GM12865 (cell line): Measurements from ENCODE around the gene TBL3.

Experiments used
- DNase-seq: peaks from one replicate; pipeline ENCODE4 v3.0.0; 2010; ENCODE audit warnings: low read depth
- H3K4me3 ChIP-seq: 2 replicates; pipeline ENCODE4 v1.5.1; 2011; ENCODE audit warnings: mild to moderate bottlenecking, low read depth, low read length, control low read depth
- CTCF ChIP-seq: IDR thresholded peaks from 2 replicates; pipeline ENCODE4 v1.5.1; 2011; ENCODE audit warnings: low read length, control low read depth, low read depth, inconsistent platforms; ENCODE audit not compliant: insufficient read depth; ENCODE audit errors: missing control alignments

Gene TBL3

DNA sequence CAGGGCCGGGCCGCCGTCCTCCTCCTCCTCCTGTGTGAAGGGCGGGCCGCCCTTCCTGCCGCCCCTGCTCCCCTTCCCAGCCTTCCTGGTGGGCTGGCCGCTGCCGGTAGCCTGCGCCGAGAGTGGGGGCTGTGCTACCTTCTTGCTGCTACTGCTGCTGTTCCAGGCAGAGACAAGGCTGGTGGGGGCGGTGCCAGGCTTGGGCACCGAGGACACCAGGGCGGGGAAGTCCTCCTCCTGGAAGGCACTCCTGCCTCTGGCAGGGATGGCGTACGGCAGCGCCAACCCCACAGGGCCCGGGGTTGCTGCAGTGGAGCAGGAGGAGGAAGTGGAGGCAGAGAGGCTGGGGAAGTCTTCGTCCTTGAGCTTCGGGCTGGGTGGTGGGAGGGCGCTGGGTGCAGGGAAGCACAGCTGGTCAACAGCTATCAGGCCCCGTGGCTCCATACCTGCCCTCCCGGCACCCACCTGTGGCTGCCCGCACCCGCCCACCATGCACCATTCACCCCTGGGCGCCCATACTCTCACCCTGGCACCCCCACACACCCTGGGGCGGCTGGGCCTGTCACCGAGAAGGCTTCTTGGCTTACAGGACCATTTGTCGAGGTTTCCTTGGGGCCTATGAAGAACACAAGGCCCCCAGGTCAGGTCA is 28.1 kb downstream of the TBL3 start:
- H3K4me3 ChIP-seq = no peak overlapping the region
- TF ChIP-seq CTCF = no peak
- DNase-seq = no peak

DNA sequence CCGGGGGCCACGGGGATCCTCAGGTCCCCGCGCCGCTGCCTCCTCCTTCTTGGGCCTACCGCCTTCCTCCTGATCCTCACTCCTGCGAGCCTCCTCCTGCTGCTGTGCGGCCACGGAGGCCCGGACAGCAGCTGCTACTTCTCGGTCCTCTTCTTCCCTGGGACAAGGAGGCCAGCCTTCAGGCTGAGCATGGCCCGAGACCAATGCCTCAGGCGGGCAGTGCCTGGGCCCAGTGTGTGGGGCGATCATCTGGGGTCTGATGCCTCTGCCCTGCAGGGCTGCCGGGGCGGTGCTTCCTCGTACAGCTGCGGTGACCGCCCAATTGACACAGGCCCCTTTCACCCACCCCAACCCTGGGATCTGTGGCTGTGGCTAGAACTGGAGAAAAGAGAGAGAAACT is 29.2 kb downstream of the TBL3 start:
- no peak overlapping the region for H3K4me3 ChIP-seq
- TF ChIP-seq CTCF = no peak
- DNase-seq = no peak

GRCh38 chr16:2001456-2002355 is 29.9 kb downstream of the TBL3 start:
- no peak for TF ChIP-seq CTCF
- DNase-seq = no peak
- H3K4me3 ChIP-seq = no peak overlapping the region

DNA sequence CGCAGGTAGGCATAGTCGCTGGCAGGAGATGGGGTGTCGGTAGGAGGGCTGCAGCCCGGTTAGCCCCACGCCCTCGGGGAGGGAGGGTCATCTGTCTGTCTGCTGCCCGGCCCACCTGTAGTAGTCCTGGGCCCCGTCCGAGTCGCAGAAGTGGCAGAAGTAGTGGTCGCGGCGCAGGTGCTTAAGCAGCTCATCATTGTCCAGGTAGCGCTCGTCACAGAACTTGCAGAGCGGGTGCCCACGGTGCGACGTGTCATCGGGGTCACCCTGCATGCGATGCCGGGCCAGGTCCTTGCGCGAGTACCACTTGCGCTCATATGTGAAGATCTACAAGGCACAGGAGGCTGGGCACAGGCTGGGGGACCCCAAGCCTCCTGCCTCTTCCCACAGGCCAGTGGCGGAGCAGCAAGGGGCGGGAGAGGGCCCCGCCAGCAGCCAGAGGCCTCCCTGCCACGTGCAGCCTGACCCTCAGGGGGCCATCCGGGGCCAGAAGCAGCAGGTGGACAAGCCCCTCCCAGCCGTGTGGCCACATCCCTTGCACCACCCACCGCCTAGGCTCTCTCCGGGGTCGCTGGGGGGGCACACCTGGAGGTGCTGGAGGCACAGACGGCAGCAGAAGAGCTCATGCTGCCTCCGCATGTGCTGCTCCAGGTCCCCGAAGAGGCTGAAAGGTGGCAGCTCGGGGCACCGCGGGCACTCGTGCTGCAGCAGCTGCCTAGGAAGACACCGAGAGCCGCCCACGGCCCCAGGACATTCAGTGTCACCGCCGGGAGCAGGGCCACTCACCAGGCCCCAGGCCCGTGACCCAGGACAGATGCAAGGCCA is 30.8 kb downstream of the TBL3 start:
- DNase-seq = no peak
- no peak overlapping the region for H3K4me3 ChIP-seq
- no peak for TF ChIP-seq CTCF

GRCh38 chr16:2003231-2003826 is 31.5 kb downstream of the TBL3 start:
- H3K4me3 ChIP-seq = no peak overlapping the region
- TF ChIP-seq CTCF = no peak
- DNase-seq = no peak

DNA sequence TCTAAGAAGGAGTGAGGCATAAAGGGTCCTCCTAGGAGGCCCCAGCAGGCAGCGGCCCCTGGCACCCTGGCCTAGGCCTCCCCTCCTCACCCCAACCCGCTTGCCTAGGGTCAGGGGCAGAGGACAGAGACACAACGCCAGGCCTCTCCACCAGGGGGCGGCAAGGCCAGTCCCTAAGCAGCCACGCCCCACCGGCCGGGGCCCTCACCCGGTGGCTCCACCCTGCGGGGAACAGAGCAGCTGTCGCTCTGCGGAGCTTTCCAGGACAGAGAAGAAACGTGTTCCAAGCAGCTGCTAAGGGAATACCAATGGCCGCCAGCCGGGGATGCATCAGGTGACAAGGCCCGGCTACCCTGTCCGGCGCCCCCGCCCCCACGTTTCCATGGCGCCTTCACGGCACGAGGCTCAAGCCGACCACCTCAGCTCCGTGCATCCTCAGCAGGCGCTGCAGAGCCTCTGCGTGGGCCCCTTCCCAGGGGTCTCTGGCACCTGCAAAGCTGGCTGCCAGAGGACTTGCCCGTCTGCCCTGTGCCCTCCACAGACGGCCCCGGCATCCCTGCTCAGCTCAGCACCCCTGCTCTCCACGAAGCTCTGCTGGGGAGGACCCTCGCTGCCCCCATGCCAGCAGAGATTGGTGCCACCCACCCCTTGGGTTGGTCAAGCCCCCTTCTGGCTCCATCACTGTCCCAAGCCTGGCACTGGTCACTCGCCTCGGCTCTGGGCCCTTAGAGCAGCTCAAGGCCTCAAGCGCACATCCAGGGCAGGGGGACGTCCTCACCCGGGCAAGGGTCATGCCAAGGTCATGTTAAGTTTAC is 32.2 kb downstream of the TBL3 start:
- TF ChIP-seq CTCF = peak; percentile 95
- H3K4me3 ChIP-seq = no peak overlapping the region
- DNase-seq = peak; percentile 91
